H4 (cell line): ENCODE measurements around the gene SLC12A9. TPM values are rescaled to one million over a fixed set of nuclear protein-coding genes. Genes with fewer than 3 reads are reported as not detected.
"Not testable (repeated sequence)": the region's sequence is repeated elsewhere in the genome, so short reads cannot be mapped to it uniquely, and the experiment has no call there.

Source experiments
- DNase-seq: peaks from one replicate; pipeline ENCODE4 v3.0.0-alpha.2; 2015; ENCODE audit warnings: low spot score
- total RNA-seq: library from RNA; depleted of rRNA; stranded (reverse); fragments of >200 nt; shearing (Covaris generic); gene quantifications from 2 replicates; pipeline ENCODE4 v1.2.3, GENCODE V29; 2014; rRNA removed

Gene SLC12A9
- total RNA-seq, 1 experiment from 2014 or later, result 4.9 TPM

GRCh38 chr7:100895701-100895955, 43.1 kb downstream of the SLC12A9 start, which contains the start of gene ACHE:
Gene ACHE, minus strand, starts transcription at chr7:100895888. Its CDS starts 1,656 bp downstream, at chr7:100894232.
- DNase-seq, result no peak

GRCh38 chr7:100895956-100896731, 43.6 kb downstream of the SLC12A9 start:
- no peak for DNase-seq

- DNase-seq, result no peak
Observed at GRCh38 chr7:100896732-100897608, 44.5 kb downstream of the SLC12A9 start.

- no peak for DNase-seq
Observed at GRCh38 chr7:100897772-100898454, 45.4 kb downstream of the SLC12A9 start.

- no peak for DNase-seq
Observed at GRCh38 chr7:100899432-100899831, 46.9 kb downstream of the SLC12A9 start.

- DNase-seq, result no peak
Observed at GRCh38 chr7:100900978-100901377, 48.5 kb downstream of the SLC12A9 start.

GRCh38 chr7:100901921-100902332, 49.4 kb downstream of the SLC12A9 start:
- no peak for DNase-seq

GRCh38 chr7:100902638-100903037, 50.1 kb downstream of the SLC12A9 start:
- DNase-seq, result no peak

- no peak for DNase-seq
Observed at GRCh38 chr7:100908512-100908911, 56.0 kb downstream of the SLC12A9 start.

GRCh38 chr7:100910443-100910842, 57.9 kb downstream of the SLC12A9 start:
- DNase-seq, result not testable (repeated sequence)

GRCh38 chr7:100911484-100911883, 59.0 kb downstream of the SLC12A9 start:
- no peak for DNase-seq

- DNase-seq, result no peak
Observed at GRCh38 chr7:100914208-100914878, 61.8 kb downstream of the SLC12A9 start.

GRCh38 chr7:100914879-100915447, 62.5 kb downstream of the SLC12A9 start:
- DNase-seq, result no peak

Other genes starting within 250 kb of the SLC12A9 start
- gene MOSPD3, start 240.2 kb upstream of the SLC12A9 start, total RNA-seq, result 10.1 and 18.5 TPM in 2 replicates
- 0.25 TPM in 1 of 2 replicates, not detected in the other for gene TFR2, start 211.2 kb upstream of the SLC12A9 start, total RNA-seq
- not detected in 2 replicates for gene ACTL6B, start 196.3 kb upstream of the SLC12A9 start, total RNA-seq
- 65.0 and 67.1 TPM in 2 replicates for gene GNB2, start 179.0 kb upstream of the SLC12A9 start, total RNA-seq
- gene GIGYF1, start 158.5 kb upstream of the SLC12A9 start, total RNA-seq, result 2.6 and 4.1 TPM in 2 replicates
- gene POP7, start 146.6 kb upstream of the SLC12A9 start, total RNA-seq, result 61.6 and 80.1 TPM in 2 replicates
- not detected in 2 replicates for gene EPO, start 132.2 kb upstream of the SLC12A9 start, total RNA-seq
- not detected in 2 replicates for gene ZAN, start 119.1 kb upstream of the SLC12A9 start, total RNA-seq
- 29.9 and 37.1 TPM in 2 replicates for gene EPHB4, start 25.2 kb upstream of the SLC12A9 start, total RNA-seq
- 78.5 and 95.5 TPM in 2 replicates for gene TRIP6, start 14.7 kb downstream of the SLC12A9 start, total RNA-seq
- 44.3 and 46.8 TPM in 2 replicates for gene SRRT, start 22.4 kb downstream of the SLC12A9 start, total RNA-seq
- gene UFSP1, start 37.0 kb downstream of the SLC12A9 start, total RNA-seq, result 6.3 and 6.7 TPM in 2 replicates
- 0.15 TPM in 1 of 2 replicates, not detected in the other for gene ACHE, start 43.2 kb downstream of the SLC12A9 start, total RNA-seq
- not detected in 2 replicates for gene MUC3A, start 96.8 kb downstream of the SLC12A9 start, total RNA-seq
- gene MUC12, start 116.9 kb downstream of the SLC12A9 start, total RNA-seq, result 0.54 and 1.0 TPM in 2 replicates
- not detected in 2 replicates for gene MUC17, start 167.4 kb downstream of the SLC12A9 start, total RNA-seq
- 3.4 and 4.6 TPM in 2 replicates for gene TRIM56, start 232.8 kb downstream of the SLC12A9 start, total RNA-seq